ENCODE data around the gene RAB4B.

GRCh38 chr19:40742477-40742876, 35.6 kb upstream of the RAB4B start:
- TF ChIP-seq CTCF (IDR thresholded peaks at IDR 0.05) (no peak), POLR2A (IDR thresholded peaks at IDR 0.05) (no peak), POLR2AphosphoS5 (IDR thresholded peaks at IDR 0.05) (no peak)
